ENCODE measurements around the gene STAB2.

STAB2 gene

GRCh38 chr12:103735291-103735690, 148.2 kb downstream of the STAB2 start:
- no peak overlapping the region for H3K27ac ChIP-seq
- no peak for DNase-seq (ENCODE audit: low read depth, low spot score)

GRCh38 chr12:103736572-103736971, 149.5 kb downstream of the STAB2 start:
- DNase-seq (ENCODE audit: low read depth, low spot score) = no peak
- no peak overlapping the region for H3K27ac ChIP-seq

GRCh38 chr12:103737881-103738280, 150.8 kb downstream of the STAB2 start:
- no peak for DNase-seq (ENCODE audit: low read depth, low spot score)
- no peak overlapping the region for H3K27ac ChIP-seq

- peak; percentile 6 for DNase-seq (ENCODE audit: low read depth, low spot score)
- no peak overlapping the region for H3K27ac ChIP-seq
Observed at GRCh38 chr12:103742349-103742932, 155.4 kb downstream of the STAB2 start.

GRCh38 chr12:103743788-103744187, 156.7 kb downstream of the STAB2 start:
- H3K27ac ChIP-seq = no peak overlapping the region
- no peak for DNase-seq (ENCODE audit: low read depth, low spot score)

DNA sequence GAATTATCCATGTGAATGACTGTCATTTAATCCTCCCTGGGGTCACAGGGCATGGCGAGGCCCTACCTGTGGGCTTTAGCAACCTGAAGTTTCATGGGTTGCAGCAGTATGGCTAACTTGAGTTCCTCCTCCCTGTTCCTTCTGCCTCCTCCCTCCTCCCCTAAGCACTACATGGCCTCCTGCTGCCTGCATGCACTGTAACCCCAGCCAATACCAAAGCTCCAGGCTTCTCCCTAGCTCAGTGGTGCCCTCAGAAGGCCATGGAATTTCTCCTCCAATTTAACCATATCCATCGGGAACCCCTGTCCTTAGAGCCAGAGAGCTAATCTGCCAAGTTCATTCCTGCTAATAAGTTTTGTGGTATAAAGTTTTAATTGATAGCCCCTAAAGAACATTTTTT, 158.9 kb downstream of the STAB2 start:
- DNase-seq (ENCODE audit: low read depth, low spot score) = no peak
- no peak overlapping the region for H3K27ac ChIP-seq

DNA sequence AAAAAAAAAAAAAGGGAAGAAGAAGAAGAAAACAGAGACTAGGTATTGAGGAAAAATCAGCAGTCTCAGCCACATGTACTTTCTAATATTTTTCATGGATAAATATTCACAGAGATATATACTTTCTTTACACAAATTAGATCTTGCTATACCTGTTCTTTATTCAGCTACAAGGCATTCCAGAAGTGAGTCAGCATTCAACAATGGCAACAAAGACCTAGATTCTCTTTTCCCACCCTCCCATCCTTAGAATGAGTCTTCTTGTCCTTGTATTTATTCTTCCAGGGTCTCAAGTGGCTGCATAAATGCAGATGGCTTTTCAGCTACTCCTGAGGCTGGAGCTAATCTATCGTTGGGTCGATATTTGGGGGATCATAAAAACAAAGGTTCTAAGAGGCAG, 160.9 kb downstream of the STAB2 start:
- peak; percentile 12 for DNase-seq (ENCODE audit: low read depth, low spot score)

GRCh38 chr12:103748875-103749274, 161.8 kb downstream of the STAB2 start:
- no peak overlapping the region for H3K27ac ChIP-seq

More for the DNA sequence above, 160.9 kb downstream of the STAB2 start:
- H3K27ac ChIP-seq = no peak overlapping the region

DNA sequence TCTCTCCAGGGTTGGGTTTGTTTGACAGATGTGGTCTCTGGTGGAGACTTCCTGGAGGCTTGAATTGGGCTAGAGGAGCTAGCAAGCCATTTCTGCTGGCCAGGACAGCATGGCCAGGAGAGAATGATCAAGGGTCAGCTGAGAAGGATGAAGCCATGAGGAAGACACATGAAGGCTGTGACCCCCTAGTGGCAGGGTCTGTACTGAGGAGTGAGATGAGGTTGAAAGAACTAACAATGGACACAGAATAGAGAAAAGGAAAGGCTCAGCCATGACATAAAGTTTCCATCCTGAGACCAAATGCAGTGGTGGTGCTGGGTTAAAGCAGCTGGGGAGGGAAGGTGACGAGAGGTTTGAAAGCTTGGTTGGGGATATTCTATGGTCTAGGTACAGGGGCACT, 164.1 kb downstream of the STAB2 start:
- no peak overlapping the region for H3K27ac ChIP-seq
- no peak for DNase-seq (ENCODE audit: low read depth, low spot score)

More at GRCh38 chr12:103748875-103749274, 161.8 kb downstream of the STAB2 start:
- DNase-seq (ENCODE audit: low read depth, low spot score) = no peak

GRCh38 chr12:103751600-103751999, 164.5 kb downstream of the STAB2 start:
- no peak for DNase-seq (ENCODE audit: low read depth, low spot score)
- no peak overlapping the region for H3K27ac ChIP-seq

GRCh38 chr12:103755425-103755824, 168.4 kb downstream of the STAB2 start:
- no peak for DNase-seq (ENCODE audit: low read depth, low spot score)
- no peak overlapping the region for H3K27ac ChIP-seq

DNA sequence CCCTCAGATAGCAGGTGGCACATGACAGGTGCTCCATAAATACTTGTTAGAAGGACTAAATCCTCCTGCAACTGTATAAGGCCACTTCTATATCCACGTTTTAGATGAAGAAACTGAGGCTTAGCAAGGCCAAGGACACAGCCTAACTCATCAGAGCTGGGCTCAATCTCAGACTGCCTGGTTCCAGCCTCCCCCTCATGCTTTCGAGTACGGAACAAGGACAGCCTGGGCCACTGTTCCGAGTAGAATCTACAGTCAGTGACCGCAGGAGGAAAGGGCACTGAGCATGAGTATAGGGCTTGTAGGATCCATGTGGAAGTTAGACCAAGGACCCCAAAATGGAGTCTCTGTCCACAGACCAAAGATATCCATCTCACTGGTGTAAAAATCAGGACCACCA, 169.4 kb downstream of the STAB2 start:
- no peak for DNase-seq (ENCODE audit: low read depth, low spot score)
- H3K27ac ChIP-seq = no peak overlapping the region

GRCh38 chr12:103757248-103757647, 170.2 kb downstream of the STAB2 start:
- H3K27ac ChIP-seq = no peak overlapping the region
- no peak for DNase-seq (ENCODE audit: low read depth, low spot score)

DNA sequence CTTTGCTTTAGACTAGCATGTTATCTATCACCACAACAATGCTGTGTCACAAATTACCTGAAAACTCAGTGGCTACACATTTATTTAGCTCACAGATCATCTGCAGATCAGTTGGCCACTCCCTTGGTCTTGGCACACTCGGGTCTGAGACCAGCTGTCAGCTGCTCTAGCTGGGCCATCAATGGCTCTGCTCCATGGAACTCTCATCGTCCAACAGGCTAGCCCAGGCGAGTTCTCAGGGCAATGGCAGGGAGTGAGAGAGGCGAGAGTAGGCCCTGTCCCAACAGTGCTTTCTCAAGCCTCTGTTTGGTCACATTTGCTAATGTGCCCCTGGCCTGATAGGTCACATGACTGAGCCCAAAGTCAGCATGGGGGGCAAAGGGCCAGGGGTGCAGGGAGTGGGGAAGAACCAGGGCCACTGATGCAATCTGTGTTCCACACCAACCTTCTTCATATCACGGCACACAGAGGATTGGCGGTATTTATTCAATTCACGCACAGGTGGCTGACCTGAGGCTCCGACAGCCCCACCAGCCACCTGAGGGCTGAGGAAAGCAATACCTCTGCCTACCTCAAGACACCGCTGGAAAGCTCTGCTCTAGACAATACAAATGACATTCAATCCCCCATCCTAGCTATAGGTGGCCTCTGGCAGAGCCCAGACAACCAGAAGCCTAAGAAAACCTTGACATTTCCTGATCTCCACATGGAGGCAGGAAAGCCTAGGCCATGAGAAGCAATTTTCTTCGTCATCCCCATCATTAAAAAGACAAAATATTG, 171.4 kb downstream of the STAB2 start:
- no peak for DNase-seq (ENCODE audit: low read depth, low spot score)
- no peak overlapping the region for H3K27ac ChIP-seq

- no peak overlapping the region for H3K27ac ChIP-seq
Observed at GRCh38 chr12:103762473-103762872, 175.4 kb downstream of the STAB2 start.

GRCh38 chr12:103765322-103765721, 178.2 kb downstream of the STAB2 start:
- DNase-seq (ENCODE audit: low read depth, low spot score) = no peak
- H3K27ac ChIP-seq = no peak overlapping the region

More at GRCh38 chr12:103762473-103762872, 175.4 kb downstream of the STAB2 start:
- DNase-seq (ENCODE audit: low read depth, low spot score) = no peak

DNA sequence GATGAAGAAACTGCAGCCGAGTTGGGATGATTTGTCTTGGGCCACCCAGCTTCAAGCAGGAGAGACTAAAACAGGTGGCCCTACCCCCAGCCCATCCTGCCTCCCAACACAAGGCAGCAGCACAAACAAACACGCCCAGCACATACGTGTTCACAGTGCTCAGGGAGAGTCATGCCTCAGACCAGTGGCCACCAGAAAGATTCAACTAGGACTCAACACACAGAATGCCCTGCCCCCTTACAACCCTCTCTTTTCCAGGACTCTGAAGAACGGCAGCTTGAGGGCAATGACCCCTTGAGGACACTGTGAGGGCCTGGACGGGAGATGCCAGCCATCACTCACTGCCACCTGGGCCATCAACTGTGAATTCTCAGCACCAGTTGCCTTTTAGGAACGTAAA, 179.0 kb downstream of the STAB2 start:
- DNase-seq (ENCODE audit: low read depth, low spot score) = no peak
- no peak overlapping the region for H3K27ac ChIP-seq

- no peak for DNase-seq (ENCODE audit: low read depth, low spot score)
Observed at GRCh38 chr12:103768467-103769123, 181.5 kb downstream of the STAB2 start.

GRCh38 chr12:103769240-103769945, 182.3 kb downstream of the STAB2 start:
- no peak overlapping the region for H3K27ac ChIP-seq
- DNase-seq (ENCODE audit: low read depth, low spot score) = no peak

More at GRCh38 chr12:103768467-103769123, 181.5 kb downstream of the STAB2 start:
- no peak overlapping the region for H3K27ac ChIP-seq

GRCh38 chr12:103771466-103771865, 184.4 kb downstream of the STAB2 start:
- no peak overlapping the region for H3K27ac ChIP-seq
- DNase-seq (ENCODE audit: low read depth, low spot score) = no peak

Measured in epithelial cell of prostate (primary cell).